WTC11 (cell line): Measurements from ENCODE around the gene RMRP. TPM values are rescaled to one million over a fixed set of nuclear protein-coding genes. Genes with fewer than 3 reads are reported as not detected.

ENCODE experiments used
- ATAC-seq: fragments of 200-7000 bp; cut with Tn5 transposase; 2 replicates; pipeline ENCODE4 v1.10.0; 2021; ENCODE audit warnings: mild to moderate bottlenecking, moderate library complexity
- CTCF ChIA-PET: fragments of 300-600 bp; sonication (Branson Sonifier 250); formaldehyde crosslinking; loops from one replicate; lab custom pipeline; 2021; ENCODE audit warnings: antibody characterized with exemption; lab: Charles Lee
- POLR2A ChIA-PET: fragments of 350-600 bp; sonication (Branson Sonifier 250); formaldehyde crosslinking; loops from one replicate; lab custom pipeline; 2021; ENCODE audit warnings: antibody characterized with exemption; lab: Charles Lee
- DNase-seq: peaks from one replicate; pipeline ENCODE4 v3.0.0; 2021; ENCODE audit warnings: low spot score
- H3K27ac Mint-ChIP-seq: 2 replicates; pipeline ENCODE4 v1.8.0; 2021; ENCODE audit warnings: mixed read lengths
- H3K27me3 Mint-ChIP-seq: 2 replicates; pipeline ENCODE4 v1.8.0; 2021; ENCODE audit warnings: low read depth, mild to moderate bottlenecking, moderate library complexity, mixed read lengths
- H3K36me3 Mint-ChIP-seq: 2 replicates; pipeline ENCODE4 v1.8.0; 2021; ENCODE audit warnings: mixed read lengths
- H3K4me1 Mint-ChIP-seq: 2 replicates; pipeline ENCODE4 v1.8.0; 2022; ENCODE audit warnings: mixed read lengths
- H3K4me3 Mint-ChIP-seq: 2 replicates; pipeline ENCODE4 v1.8.0; 2021; ENCODE audit warnings: mild to moderate bottlenecking, moderate library complexity, mixed read lengths
- H3K9me3 Mint-ChIP-seq: 2 replicates; pipeline ENCODE4 v1.8.0; 2021; ENCODE audit warnings: mixed read lengths
- CREM ChIP-seq: sonication (generic); formaldehyde crosslinking; IDR thresholded peaks from 2 replicates; pipeline ENCODE4 v1.8.1; 2022; ENCODE audit warnings: mild to moderate bottlenecking, missing genetic modification reagents, moderate library complexity
- EMX1 ChIP-seq: fragments of 250-450 bp; sonication (Bioruptor Pico); IDR thresholded peaks from 2 replicates; pipeline ENCODE4 v1.8.0; 2021; ENCODE audit warnings: mild to moderate bottlenecking
- GRHL2 ChIP-seq: fragments of 250-450 bp; sonication (Bioruptor Pico); IDR thresholded peaks from 2 replicates; pipeline ENCODE4 v1.8.0; 2022; ENCODE audit warnings: mild to moderate bottlenecking, moderate library complexity; ENCODE audit not compliant: insufficient replicate concordance, severe bottlenecking
- JAZF1 ChIP-seq: fragments of 250-450 bp; sonication (Bioruptor Pico); IDR thresholded peaks from 2 replicates; pipeline ENCODE4 v1.9.0; 2021; ENCODE audit warnings: moderate library complexity, mild to moderate bottlenecking, inconsistent platforms
- NFYB ChIP-seq: sonication (generic); formaldehyde crosslinking; conservative IDR thresholded peaks from 2 replicates; pipeline ENCODE4 v1.8.0; 2022; ENCODE audit warnings: low read depth, missing genetic modification reagents
- RELA ChIP-seq: sonication (generic); formaldehyde crosslinking; IDR thresholded peaks from 2 replicates; pipeline ENCODE4 v1.8.1; 2022; ENCODE audit warnings: missing genetic modification reagents, mild to moderate bottlenecking, borderline replicate concordance
- SP1 ChIP-seq: sonication (generic); formaldehyde crosslinking; conservative IDR thresholded peaks from 2 replicates; pipeline ENCODE4 v1.8.1; 2022; ENCODE audit warnings: missing genetic modification reagents
- ZNF219 ChIP-seq: sonication (generic); formaldehyde crosslinking; IDR thresholded peaks from 2 replicates; pipeline ENCODE4 v1.8.0; 2023; ENCODE audit warnings: missing genetic modification reagents, mild to moderate bottlenecking, borderline replicate concordance
- ZNF263 ChIP-seq: sonication (generic); formaldehyde crosslinking; IDR thresholded peaks from 2 replicates; pipeline ENCODE4 v1.8.1; 2022; ENCODE audit warnings: low read depth, mild to moderate bottlenecking, moderate library complexity, missing genetic modification reagents
- total RNA-seq: library from RNA; stranded (reverse); gene quantifications from 3 replicates; pipeline ENCODE4 v1.2.3, GENCODE V29; 2021
- TF ChIP-seq, protein P1 (sequence below): fragments of 250-450 bp; sonication (Bioruptor Pico); IDR thresholded peaks from 2 replicates; pipeline ENCODE4 v1.9.0; 2021; ENCODE audit warnings: mild to moderate bottlenecking
- TF ChIP-seq, protein P2 (sequence below): sonication (generic); formaldehyde crosslinking; IDR thresholded peaks from 2 replicates; pipeline ENCODE4 v1.8.1; 2022; ENCODE audit warnings: mild to moderate bottlenecking, moderate library complexity, missing genetic modification reagents
- TF ChIP-seq, protein P3 (sequence below): sonication (generic); formaldehyde crosslinking; IDR thresholded peaks from 2 replicates; pipeline ENCODE4 v1.8.0; 2022; ENCODE audit warnings: mild to moderate bottlenecking, missing genetic modification reagents
- TF ChIP-seq, protein P4 (sequence below): fragments of 250-450 bp; sonication (Bioruptor Pico); IDR thresholded peaks from 2 replicates; pipeline ENCODE4 v1.9.0; 2021; ENCODE audit warnings: moderate library complexity, mild to moderate bottlenecking, inconsistent platforms, borderline replicate concordance
- TF ChIP-seq, protein P5 (sequence below): fragments of 250-450 bp; sonication (Bioruptor Pico); IDR thresholded peaks from 2 replicates; pipeline ENCODE4 v1.9.0; 2021; ENCODE audit warnings: mild to moderate bottlenecking, borderline replicate concordance
- TF ChIP-seq, protein P6 (sequence below): fragments of 250-450 bp; sonication (Bioruptor Pico); IDR thresholded peaks from 2 replicates; pipeline ENCODE4 v1.8.0; 2021; ENCODE audit warnings: mild to moderate bottlenecking
- TF ChIP-seq, protein P7 (sequence below): sonication (generic); formaldehyde crosslinking; IDR thresholded peaks from 2 replicates; pipeline ENCODE4 v1.8.1; 2023; ENCODE audit warnings: mild to moderate bottlenecking, missing genetic modification reagents

RMRP gene
- total RNA-seq, 1 experiment from 2014 or later, result 25,958 TPM

DNA sequence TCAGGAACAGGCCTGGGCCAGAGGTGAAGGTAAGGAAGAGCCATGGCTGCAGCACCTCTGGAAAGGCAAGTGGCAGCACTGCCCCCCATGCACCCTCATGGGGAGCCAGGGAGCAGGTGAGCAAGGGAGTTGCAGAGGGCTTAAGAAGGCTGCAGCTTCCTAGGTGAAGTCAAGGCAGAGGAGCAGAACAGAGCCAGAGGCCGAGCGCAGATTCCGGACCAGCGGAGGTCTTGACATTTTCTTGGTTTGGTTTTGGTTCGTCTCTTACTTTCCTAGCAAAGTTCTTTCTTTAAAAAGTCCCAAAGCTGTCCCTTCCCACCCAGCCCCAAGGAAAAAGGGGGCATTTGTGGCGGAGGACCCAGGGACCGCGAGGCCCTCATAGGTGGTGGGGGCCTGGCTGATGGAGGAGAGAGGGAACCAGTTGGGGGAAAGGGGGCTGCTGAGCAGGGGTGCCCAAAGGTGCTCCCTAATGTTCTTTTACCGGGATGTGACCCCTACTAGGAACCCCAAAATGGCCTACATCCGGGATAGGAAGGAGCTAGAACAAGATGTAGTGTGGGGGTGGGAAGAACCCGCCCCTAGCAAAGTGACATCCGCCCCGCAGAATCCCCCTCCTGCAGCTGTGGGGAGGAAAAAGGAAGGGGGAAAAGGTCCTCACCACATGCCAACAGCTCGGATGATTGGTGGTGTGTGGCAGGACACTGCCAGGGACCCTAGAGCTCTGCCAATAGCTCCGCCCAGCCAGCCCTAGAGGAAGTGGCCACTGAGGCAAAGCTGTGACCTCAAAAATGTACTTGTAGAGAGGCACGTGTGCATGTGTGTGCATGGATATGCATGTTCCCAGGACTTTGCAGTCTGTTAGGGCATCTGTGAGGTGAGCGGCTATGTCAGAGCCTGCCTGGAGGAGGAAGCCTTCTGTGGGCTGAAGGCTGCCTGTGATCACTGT lies 38.7 kb downstream of the RMRP start (continued):
- TF ChIP-seq, protein P1, sequence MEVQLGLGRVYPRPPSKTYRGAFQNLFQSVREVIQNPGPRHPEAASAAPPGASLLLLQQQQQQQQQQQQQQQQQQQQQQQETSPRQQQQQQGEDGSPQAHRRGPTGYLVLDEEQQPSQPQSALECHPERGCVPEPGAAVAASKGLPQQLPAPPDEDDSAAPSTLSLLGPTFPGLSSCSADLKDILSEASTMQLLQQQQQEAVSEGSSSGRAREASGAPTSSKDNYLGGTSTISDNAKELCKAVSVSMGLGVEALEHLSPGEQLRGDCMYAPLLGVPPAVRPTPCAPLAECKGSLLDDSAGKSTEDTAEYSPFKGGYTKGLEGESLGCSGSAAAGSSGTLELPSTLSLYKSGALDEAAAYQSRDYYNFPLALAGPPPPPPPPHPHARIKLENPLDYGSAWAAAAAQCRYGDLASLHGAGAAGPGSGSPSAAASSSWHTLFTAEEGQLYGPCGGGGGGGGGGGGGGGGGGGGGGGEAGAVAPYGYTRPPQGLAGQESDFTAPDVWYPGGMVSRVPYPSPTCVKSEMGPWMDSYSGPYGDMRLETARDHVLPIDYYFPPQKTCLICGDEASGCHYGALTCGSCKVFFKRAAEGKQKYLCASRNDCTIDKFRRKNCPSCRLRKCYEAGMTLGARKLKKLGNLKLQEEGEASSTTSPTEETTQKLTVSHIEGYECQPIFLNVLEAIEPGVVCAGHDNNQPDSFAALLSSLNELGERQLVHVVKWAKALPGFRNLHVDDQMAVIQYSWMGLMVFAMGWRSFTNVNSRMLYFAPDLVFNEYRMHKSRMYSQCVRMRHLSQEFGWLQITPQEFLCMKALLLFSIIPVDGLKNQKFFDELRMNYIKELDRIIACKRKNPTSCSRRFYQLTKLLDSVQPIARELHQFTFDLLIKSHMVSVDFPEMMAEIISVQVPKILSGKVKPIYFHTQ, result no peak
- TF ChIP-seq ZNF219 (CRISPR knock-in tag), result no peak
- TF ChIP-seq ZNF263 (CRISPR knock-in tag), result no peak
- TF ChIP-seq GRHL2 (CRISPR knock-in tag), result no peak

DNA sequence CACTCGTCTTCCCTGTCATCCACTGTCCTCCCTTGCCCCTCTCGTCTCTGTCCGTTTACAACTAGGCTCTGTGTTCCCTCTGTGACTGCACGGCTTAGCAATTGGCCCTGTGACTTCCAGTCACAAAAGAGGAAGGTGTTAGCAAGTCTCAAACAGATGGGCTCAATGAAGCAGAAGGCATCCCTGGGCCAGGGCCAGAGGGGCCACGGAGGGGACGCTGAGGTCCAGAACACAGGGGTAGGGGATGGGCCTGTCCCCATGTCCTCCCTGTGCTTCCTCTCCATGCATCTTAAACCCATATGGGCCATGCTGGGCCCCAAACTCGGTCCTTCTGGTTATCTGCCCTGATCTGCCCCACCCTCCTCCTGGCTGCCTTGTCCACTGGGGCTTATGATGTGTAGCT lies 39.5 kb downstream of the RMRP start, which contains the start of gene CD72:
Gene CD72, minus strand, starts transcription at position 89 of the 403 bp plus-strand sequence. CDS start 110 bp downstream, outside the sequence.
- ChIA-PET POLR2A (no interaction called here), CTCF (interaction anchor here (0.9 to 1.9 kb wide), 2 partner anchors 14 to 19 kb away, joined by 3 to 6 read pairs; no protein-coding TSS in a partner anchor)
- H3K27me3 Mint-ChIP-seq, result peaks cover 61% of the 10 kb centered on the region
- peaks cover 9% of the 10 kb centered on the region for H3K4me1 Mint-ChIP-seq
- H3K36me3 Mint-ChIP-seq, result no peaks in the 10 kb centered on the region
- H3K4me3 Mint-ChIP-seq, result peak within 1 kb of the TSS; percentile 73
- no peak for ATAC-seq
- TF ChIP-seq, protein P2, sequence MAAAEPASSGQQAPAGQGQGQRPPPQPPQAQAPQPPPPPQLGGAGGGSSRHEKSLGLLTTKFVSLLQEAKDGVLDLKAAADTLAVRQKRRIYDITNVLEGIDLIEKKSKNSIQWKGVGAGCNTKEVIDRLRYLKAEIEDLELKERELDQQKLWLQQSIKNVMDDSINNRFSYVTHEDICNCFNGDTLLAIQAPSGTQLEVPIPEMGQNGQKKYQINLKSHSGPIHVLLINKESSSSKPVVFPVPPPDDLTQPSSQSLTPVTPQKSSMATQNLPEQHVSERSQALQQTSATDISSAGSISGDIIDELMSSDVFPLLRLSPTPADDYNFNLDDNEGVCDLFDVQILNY (CRISPR knock-in tag), result no peak
- TF ChIP-seq EMX1 (no peak), CREM (CRISPR knock-in tag) (no peak), JAZF1 (CRISPR knock-in tag) (no peak), RELA (CRISPR knock-in tag) (no peak), NFYB (no peak), SP1 (CRISPR knock-in tag) (no peak)
- TF ChIP-seq, protein P3, sequence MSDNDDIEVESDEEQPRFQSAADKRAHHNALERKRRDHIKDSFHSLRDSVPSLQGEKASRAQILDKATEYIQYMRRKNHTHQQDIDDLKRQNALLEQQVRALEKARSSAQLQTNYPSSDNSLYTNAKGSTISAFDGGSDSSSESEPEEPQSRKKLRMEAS (CRISPR knock-in tag), result no peak
- TF ChIP-seq, protein P4, sequence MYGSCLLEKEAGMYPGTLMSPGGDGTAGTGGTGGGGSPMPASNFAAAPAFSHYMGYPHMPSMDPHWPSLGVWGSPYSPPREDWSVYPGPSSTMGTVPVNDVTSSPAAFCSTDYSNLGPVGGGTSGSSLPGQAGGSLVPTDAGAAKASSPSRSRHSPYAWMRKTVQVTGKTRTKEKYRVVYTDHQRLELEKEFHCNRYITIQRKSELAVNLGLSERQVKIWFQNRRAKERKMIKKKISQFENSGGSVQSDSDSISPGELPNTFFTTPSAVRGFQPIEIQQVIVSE (CRISPR knock-in tag), result no peak
- TF ChIP-seq, protein P5, sequence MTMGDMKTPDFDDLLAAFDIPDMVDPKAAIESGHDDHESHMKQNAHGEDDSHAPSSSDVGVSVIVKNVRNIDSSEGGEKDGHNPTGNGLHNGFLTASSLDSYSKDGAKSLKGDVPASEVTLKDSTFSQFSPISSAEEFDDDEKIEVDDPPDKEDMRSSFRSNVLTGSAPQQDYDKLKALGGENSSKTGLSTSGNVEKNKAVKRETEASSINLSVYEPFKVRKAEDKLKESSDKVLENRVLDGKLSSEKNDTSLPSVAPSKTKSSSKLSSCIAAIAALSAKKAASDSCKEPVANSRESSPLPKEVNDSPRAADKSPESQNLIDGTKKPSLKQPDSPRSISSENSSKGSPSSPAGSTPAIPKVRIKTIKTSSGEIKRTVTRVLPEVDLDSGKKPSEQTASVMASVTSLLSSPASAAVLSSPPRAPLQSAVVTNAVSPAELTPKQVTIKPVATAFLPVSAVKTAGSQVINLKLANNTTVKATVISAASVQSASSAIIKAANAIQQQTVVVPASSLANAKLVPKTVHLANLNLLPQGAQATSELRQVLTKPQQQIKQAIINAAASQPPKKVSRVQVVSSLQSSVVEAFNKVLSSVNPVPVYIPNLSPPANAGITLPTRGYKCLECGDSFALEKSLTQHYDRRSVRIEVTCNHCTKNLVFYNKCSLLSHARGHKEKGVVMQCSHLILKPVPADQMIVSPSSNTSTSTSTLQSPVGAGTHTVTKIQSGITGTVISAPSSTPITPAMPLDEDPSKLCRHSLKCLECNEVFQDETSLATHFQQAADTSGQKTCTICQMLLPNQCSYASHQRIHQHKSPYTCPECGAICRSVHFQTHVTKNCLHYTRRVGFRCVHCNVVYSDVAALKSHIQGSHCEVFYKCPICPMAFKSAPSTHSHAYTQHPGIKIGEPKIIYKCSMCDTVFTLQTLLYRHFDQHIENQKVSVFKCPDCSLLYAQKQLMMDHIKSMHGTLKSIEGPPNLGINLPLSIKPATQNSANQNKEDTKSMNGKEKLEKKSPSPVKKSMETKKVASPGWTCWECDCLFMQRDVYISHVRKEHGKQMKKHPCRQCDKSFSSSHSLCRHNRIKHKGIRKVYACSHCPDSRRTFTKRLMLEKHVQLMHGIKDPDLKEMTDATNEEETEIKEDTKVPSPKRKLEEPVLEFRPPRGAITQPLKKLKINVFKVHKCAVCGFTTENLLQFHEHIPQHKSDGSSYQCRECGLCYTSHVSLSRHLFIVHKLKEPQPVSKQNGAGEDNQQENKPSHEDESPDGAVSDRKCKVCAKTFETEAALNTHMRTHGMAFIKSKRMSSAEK (CRISPR knock-in tag), result no peak
- TF ChIP-seq, protein P6, sequence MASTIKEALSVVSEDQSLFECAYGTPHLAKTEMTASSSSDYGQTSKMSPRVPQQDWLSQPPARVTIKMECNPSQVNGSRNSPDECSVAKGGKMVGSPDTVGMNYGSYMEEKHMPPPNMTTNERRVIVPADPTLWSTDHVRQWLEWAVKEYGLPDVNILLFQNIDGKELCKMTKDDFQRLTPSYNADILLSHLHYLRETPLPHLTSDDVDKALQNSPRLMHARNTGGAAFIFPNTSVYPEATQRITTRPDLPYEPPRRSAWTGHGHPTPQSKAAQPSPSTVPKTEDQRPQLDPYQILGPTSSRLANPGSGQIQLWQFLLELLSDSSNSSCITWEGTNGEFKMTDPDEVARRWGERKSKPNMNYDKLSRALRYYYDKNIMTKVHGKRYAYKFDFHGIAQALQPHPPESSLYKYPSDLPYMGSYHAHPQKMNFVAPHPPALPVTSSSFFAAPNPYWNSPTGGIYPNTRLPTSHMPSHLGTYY, result no peak
- TF ChIP-seq, protein P7, sequence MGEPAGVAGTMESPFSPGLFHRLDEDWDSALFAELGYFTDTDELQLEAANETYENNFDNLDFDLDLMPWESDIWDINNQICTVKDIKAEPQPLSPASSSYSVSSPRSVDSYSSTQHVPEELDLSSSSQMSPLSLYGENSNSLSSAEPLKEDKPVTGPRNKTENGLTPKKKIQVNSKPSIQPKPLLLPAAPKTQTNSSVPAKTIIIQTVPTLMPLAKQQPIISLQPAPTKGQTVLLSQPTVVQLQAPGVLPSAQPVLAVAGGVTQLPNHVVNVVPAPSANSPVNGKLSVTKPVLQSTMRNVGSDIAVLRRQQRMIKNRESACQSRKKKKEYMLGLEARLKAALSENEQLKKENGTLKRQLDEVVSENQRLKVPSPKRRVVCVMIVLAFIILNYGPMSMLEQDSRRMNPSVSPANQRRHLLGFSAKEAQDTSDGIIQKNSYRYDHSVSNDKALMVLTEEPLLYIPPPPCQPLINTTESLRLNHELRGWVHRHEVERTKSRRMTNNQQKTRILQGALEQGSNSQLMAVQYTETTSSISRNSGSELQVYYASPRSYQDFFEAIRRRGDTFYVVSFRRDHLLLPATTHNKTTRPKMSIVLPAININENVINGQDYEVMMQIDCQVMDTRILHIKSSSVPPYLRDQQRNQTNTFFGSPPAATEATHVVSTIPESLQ, result no peak
- H3K9me3 Mint-ChIP-seq, result no peaks in the 10 kb centered on the region
- no peak for DNase-seq
- no peak within 1 kb of the TSS for H3K27ac Mint-ChIP-seq
